MM.1S (cell line): ENCODE data around the gene GJA3.

ENCODE experiments used
- DNase-seq: peaks from one replicate; pipeline ENCODE4 v3.0.0-alpha.2; 2015
- H2AFZ ChIP-seq: fragments of 300-600 bp; sonication (generic); 2 replicates; pipeline ENCODE4 v1.6.0; 2016; ENCODE audit warnings: antibody characterized with exemption, low read length
- H3F3A ChIP-seq: fragments of 300-600 bp; sonication (generic); 2 replicates; pipeline ENCODE4 v1.6.1; 2016; ENCODE audit warnings: mild to moderate bottlenecking, antibody characterized with exemption, low read length, moderate library complexity, mixed read lengths; ENCODE audit not compliant: insufficient read depth
- H3K27ac ChIP-seq: fragments of 300-600 bp; sonication (generic); 2 replicates; pipeline ENCODE4 v1.5.1; 2016; ENCODE audit warnings: mild to moderate bottlenecking, low read length
- H3K27me3 ChIP-seq: fragments of 300-600 bp; sonication (generic); replicated peaks from 2 replicates; pipeline ENCODE4 v1.6.0; 2016; ENCODE audit warnings: low read length; ENCODE audit not compliant: insufficient read depth
- H3K36me3 ChIP-seq: fragments of 300-600 bp; sonication (generic); replicated peaks from 2 replicates; pipeline ENCODE4 v1.6.1; 2016; ENCODE audit warnings: mild to moderate bottlenecking, low read length, mixed read lengths; ENCODE audit not compliant: insufficient read depth
- H3K4me1 ChIP-seq: fragments of 300-600 bp; sonication (generic); 2 replicates; pipeline ENCODE4 v1.6.1; 2016; ENCODE audit warnings: low read length, mixed read lengths
- H3K4me2 ChIP-seq: fragments of 300-600 bp; sonication (generic); 2 replicates; pipeline ENCODE4 v1.6.0; 2016; ENCODE audit warnings: low read depth, low read length
- H3K4me3 ChIP-seq: fragments of 300-600 bp; sonication (generic); 2 replicates; pipeline ENCODE4 v1.5.1; 2016; ENCODE audit warnings: low read length, mixed read lengths
- H3K79me2 ChIP-seq: fragments of 300-600 bp; sonication (generic); 2 replicates; pipeline ENCODE4 v1.6.1; 2016; ENCODE audit warnings: mixed run types, low read length, mixed read lengths
- H3K9ac ChIP-seq: fragments of 300-600 bp; sonication (generic); 2 replicates; pipeline ENCODE4 v1.6.1; 2016; ENCODE audit warnings: low read length, mixed read lengths
- H3K9me2 ChIP-seq: fragments of 300-600 bp; sonication (generic); replicated peaks from 2 replicates; pipeline ENCODE4 v1.6.1; 2016; ENCODE audit warnings: mild to moderate bottlenecking, low read length, mixed read lengths; ENCODE audit not compliant: insufficient read depth
- H3K9me3 ChIP-seq: fragments of 300-600 bp; sonication (generic); replicated peaks from 2 replicates; pipeline ENCODE4 v1.6.1; 2016; ENCODE audit warnings: mild to moderate bottlenecking, low read length, mixed read lengths; ENCODE audit not compliant: insufficient read depth
- H4K20me1 ChIP-seq: fragments of 300-600 bp; sonication (generic); 2 replicates; pipeline ENCODE4 v1.6.1; 2016; ENCODE audit warnings: mild to moderate bottlenecking, low read length, moderate library complexity, mixed read lengths; ENCODE audit not compliant: insufficient read depth
- EZH2 ChIP-seq: fragments of 300-600 bp; sonication (generic); optimal IDR thresholded peaks from 2 replicates; pipeline ENCODE3; 2017; ENCODE audit warnings: low read depth, mild to moderate bottlenecking, antibody characterized with exemption, low read length, mixed read lengths
- EZH2phosphoT487 ChIP-seq: fragments of 300-600 bp; sonication (generic); IDR thresholded peaks from 2 replicates; pipeline ENCODE4 v1.6.1; 2018; ENCODE audit warnings: antibody characterized with exemption, low read length
- TF ChIP-seq, protein P1 (sequence below): fragments of 300-600 bp; sonication (generic); IDR thresholded peaks from 2 replicates; pipeline ENCODE4 v1.5.1; 2016; ENCODE audit warnings: antibody characterized with exemption, low read length, mixed read lengths

GJA3 gene

DNA sequence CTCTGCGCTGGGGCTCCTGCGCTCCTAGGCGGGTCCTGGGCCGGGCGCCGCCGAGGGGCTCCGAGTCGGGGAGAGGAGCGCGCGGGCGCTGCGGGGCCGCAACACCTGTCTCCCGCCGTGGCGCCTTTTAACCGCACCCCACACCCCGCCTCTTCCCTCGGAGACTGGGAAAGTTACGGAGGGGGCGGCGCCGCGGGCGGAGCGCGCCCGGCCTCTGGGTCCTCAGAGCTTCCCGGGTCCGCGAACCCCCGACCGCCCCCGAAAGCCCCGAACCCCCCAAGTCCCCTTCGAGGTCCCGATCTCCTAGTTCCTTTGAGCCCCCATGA lies 31.9 kb upstream of the GJA3 start, which contains the start of gene GJB2:
TSS of gene GJB2 (minus strand) at position 103 of the 326 bp plus-strand sequence. CDS start 3,357 bp downstream, outside the sequence.
- peak; percentile 29 for DNase-seq
- Histone ChIP-seq H4K20me1 (no peaks in the 10 kb centered on the region), H3K9me2 (no peaks in the 10 kb centered on the region), H3K4me1 (0 out of 2 replicates have a peak, but pooled peaks cover 5% of the 10 kb centered on the region), H2AFZ (peak within 1 kb of the TSS; percentile 72), H3K36me3 (no peaks in the 10 kb centered on the region), H3K79me2 (peaks cover 24% of the 10 kb centered on the region), H3K27me3 (no peaks in the 10 kb centered on the region; the same call in 1 of the 2 replicates), H3K9ac (peak within 1 kb of the TSS; percentile 72), H3F3A (no peaks in the 10 kb centered on the region), H3K27ac (peak within 1 kb of the TSS; percentile 66; the same call in 1 of the 2 replicates), H3K9me3 (no peaks in the 10 kb centered on the region), H3K4me2 (peak within 1 kb of the TSS; percentile 85), H3K4me3 (peak within 1 kb of the TSS; percentile 64)
- TF ChIP-seq, protein P1, sequence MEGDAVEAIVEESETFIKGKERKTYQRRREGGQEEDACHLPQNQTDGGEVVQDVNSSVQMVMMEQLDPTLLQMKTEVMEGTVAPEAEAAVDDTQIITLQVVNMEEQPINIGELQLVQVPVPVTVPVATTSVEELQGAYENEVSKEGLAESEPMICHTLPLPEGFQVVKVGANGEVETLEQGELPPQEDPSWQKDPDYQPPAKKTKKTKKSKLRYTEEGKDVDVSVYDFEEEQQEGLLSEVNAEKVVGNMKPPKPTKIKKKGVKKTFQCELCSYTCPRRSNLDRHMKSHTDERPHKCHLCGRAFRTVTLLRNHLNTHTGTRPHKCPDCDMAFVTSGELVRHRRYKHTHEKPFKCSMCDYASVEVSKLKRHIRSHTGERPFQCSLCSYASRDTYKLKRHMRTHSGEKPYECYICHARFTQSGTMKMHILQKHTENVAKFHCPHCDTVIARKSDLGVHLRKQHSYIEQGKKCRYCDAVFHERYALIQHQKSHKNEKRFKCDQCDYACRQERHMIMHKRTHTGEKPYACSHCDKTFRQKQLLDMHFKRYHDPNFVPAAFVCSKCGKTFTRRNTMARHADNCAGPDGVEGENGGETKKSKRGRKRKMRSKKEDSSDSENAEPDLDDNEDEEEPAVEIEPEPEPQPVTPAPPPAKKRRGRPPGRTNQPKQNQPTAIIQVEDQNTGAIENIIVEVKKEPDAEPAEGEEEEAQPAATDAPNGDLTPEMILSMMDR = no peak
- TF ChIP-seq EZH2 (no peak), EZH2phosphoT487 (no peak)

DNA sequence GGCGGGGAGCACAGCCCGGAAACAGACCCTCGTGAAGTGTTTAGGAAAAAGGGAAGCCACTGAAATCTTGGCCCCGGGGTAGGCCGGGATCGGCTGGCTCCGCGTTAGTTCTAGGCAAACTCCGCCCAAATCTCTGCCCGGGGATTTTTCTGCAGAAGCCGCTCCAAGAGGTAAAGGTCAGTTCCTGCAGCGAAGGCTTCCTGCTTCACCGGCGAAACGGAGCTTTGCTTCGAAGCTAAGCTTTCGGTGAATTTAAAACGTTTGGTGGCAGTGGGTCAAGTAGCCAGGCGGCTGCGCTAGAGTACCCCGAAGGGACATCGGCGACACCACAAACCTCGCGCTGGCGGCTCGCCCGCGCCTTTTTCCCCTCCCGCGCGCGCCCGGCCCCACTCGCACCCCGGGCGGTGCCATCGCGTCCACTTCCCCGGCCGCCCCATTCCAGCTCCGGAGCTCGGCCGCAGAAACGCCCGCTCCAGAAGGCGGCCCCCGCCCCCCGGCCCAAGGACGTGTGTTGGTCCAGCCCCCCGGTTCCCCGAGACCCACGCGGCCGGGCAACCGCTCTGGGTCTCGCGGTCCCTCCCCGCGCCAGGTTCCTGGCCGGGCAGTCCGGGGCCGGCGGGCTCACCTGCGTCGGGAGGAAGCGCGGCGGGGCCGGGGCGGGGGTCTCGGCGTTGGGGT lies 31.4 kb upstream of the GJA3 start:
- TF ChIP-seq, protein P1 = no peak
- TF ChIP-seq EZH2 = no peak
- no peak for TF ChIP-seq EZH2phosphoT487
- H2AFZ ChIP-seq = 0 out of 2 replicates have a peak overlapping the region, but pooled peaks have one; percentile 35
- no peaks in the 10 kb centered on the region for H3K9me3 ChIP-seq
- H3K79me2 ChIP-seq = peaks cover 24% of the 10 kb centered on the region
- peak overlapping the region; percentile 72 for H3K9ac ChIP-seq
- H3K36me3 ChIP-seq = no peaks in the 10 kb centered on the region
- peak overlapping the region; percentile 72 for H3K4me2 ChIP-seq
- H3F3A ChIP-seq = no peaks in the 10 kb centered on the region
- no peaks in the 10 kb centered on the region for H3K9me2 ChIP-seq
- peak; percentile 40 for DNase-seq
- H3K27me3 ChIP-seq = no peaks in the 10 kb centered on the region; the same call in 1 of the 2 replicates
- H4K20me1 ChIP-seq = no peaks in the 10 kb centered on the region
- 0 out of 2 replicates have a peak, but pooled peaks cover 5% of the 10 kb centered on the region for H3K4me1 ChIP-seq
- H3K4me3 ChIP-seq = peak overlapping the region; percentile 64
- H3K27ac ChIP-seq = peak overlapping the region; percentile 66; the same call in 1 of the 2 replicates

DNA sequence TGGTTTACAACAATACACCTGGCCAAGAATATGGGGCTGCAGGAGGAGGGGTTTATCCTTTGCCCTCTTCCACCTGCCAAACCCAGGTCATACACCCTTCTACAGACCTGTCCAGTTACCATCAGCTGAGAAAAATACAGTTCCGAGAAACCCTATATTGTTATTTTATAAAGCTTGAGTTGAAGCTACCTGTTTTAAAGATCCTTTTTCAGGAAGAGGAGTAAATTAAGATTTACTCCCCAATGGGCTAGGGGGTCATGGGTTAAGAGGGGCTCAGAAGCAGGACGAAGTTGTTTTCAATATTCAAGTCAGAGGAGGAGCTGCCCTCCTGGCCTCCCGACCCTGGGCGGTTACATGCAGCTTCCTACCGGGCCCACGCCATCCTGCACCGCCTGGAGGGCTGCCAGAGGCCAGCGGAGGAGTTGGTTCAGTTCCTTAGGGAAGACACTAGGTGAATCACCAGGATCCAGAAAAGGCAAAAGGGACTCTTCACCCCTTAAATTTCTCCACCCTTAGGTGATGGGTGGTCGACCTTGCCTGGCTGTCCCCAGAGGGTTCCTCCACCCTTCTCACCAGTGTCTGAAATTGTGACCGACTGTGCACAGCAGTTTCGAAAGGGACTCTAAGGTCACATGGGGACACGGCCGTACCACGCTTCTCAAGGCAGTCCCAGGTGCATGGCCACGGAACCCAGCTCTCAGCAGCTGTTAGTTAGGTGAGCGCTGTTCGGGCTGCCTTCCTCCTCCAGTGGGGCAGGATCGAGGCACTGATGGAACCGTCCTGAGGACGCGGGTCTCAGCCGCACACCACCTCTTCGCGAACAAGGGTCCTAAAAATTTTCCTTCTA lies 30.7 kb upstream of the GJA3 start:
- Histone ChIP-seq H3K27ac (peak overlapping the region; percentile 66; the same call in 1 of the 2 replicates), H3K4me1 (0 out of 2 replicates have a peak, but pooled peaks cover 5% of the 10 kb centered on the region), H3K4me2 (peak overlapping the region; percentile 72)

More for the DNA sequence above, 30.7 kb upstream of the GJA3 start:
- no peaks in the 10 kb centered on the region for H3K9me3 ChIP-seq
- H3K27me3 ChIP-seq = no peaks in the 10 kb centered on the region; the same call in 1 of the 2 replicates
- DNase-seq = peak; percentile 66
- no peak for TF ChIP-seq EZH2
- TF ChIP-seq, protein P1 = no peak
- TF ChIP-seq EZH2phosphoT487 = no peak
- H3K36me3 ChIP-seq = no peaks in the 10 kb centered on the region
- H2AFZ ChIP-seq = peak overlapping the region; percentile 35; the same call in 1 of the 2 replicates
- peak overlapping the region; percentile 72 for H3K9ac ChIP-seq
- H3K4me3 ChIP-seq = peak overlapping the region; percentile 64
- no peaks in the 10 kb centered on the region for H3F3A ChIP-seq
- H3K9me2 ChIP-seq = no peaks in the 10 kb centered on the region
- H3K79me2 ChIP-seq = peaks cover 24% of the 10 kb centered on the region
- H4K20me1 ChIP-seq = no peaks in the 10 kb centered on the region
